Tibial nerve (tissue), 4 donors: ENCODE results near the gene MSI2. TPM values are rescaled to one million over a fixed set of nuclear protein-coding genes. Genes with fewer than 3 reads are reported as not detected.

Source experiments
- DNase-seq, 2 donors: peaks; one replicate each; pipeline ENCODE4 v3.0.0-alpha.2; 2019; ENCODE audit warnings: low spot score in 2 of 2
- H3K27ac ChIP-seq, 4 donors: fragments of 200-600 bp; sonication (generic) in 3 of 4; one replicate each; pipeline ENCODE4 v1.5.1; 2017 to 2019; ENCODE audit warnings: mild to moderate bottlenecking in 1 of 4
- H3K27me3 ChIP-seq, 2 donors: fragments of 200-600 bp; sonication (generic) in 1 of 2; one replicate each; pipeline versions ENCODE4 v1.5.1 to v1.6.0; 2017 to 2019
- H3K36me3 ChIP-seq, 3 donors: fragments of 200-600 bp; sonication (generic); one replicate each; pipeline ENCODE4 v1.5.1; 2018 to 2019
- H3K4me1 ChIP-seq, 4 donors: fragments of 200-600 bp; sonication (generic) in 3 of 4; one replicate each; pipeline ENCODE4 v1.5.1; 2017 to 2019
- H3K4me3 ChIP-seq, 4 donors: fragments of 200-600 bp; sonication (generic) in 3 of 4; one replicate each; pipeline ENCODE4 v1.5.1; 2017 to 2019; ENCODE audit warnings: mild to moderate bottlenecking in 1 of 4, moderate library complexity in 1 of 4
- H3K9me3 ChIP-seq, 4 donors: fragments of 200-600 bp; sonication (generic) in 3 of 4; one replicate each; pipeline ENCODE4 v1.5.1; 2017 to 2019
- CTCF ChIP-seq, 5 experiments: fragments of 200-600 bp in 3 of 5; fragments of 450-650 bp in 2 of 5; sonication (generic) in 3 of 5; IDR thresholded peaks; one replicate each; pipeline ENCODE4 v1.5.1; 2016 to 2019; ENCODE audit warnings: antibody characterized with exemption in 5 of 5, mild to moderate bottlenecking in 3 of 5, moderate library complexity in 2 of 5
- EP300 ChIP-seq, 2 donors: sonication (generic); formaldehyde crosslinking; IDR thresholded peaks; one replicate each; pipeline ENCODE4 v1.6.1; 2017; ENCODE audit warnings: antibody characterized with exemption in 2 of 2, mild to moderate bottlenecking in 1 of 2
- POLR2A ChIP-seq, 2 donors: fragments of 450-650 bp; IDR thresholded peaks; one replicate each; pipeline ENCODE4 v1.6.1; 2017; ENCODE audit warnings: antibody characterized with exemption in 2 of 2, mild to moderate bottlenecking in 2 of 2, moderate library complexity in 2 of 2
- WGBS, 2 donors: methylation state at CpG; one replicate each; pipeline ENCODE4 v1.1.5; 2018; 5-methylcytosine and 5-hydroxymethylcytosine counted together
- total RNA-seq, 4 donors: library from RNA; depleted of rRNA; stranded (reverse); fragments of >200 nt; gene quantifications; one replicate each; pipeline ENCODE4 v1.1.0, GENCODE V29; 2016

MSI2 gene
- total RNA-seq, 4 donors from 2014 or later: 11.5 to 18.3 (median 14.2) TPM

- H3K9me3 ChIP-seq: no peaks in the 10 kb centered on the region
- H3K27me3 ChIP-seq: no peaks in the 10 kb centered on the region
- no peak overlapping the region for H3K27ac ChIP-seq
- H3K4me1 ChIP-seq: peaks cover 0 to 20% (median 15%) of the 10 kb centered on the region in 4 donors
- TF ChIP-seq CTCF (IDR thresholded peaks at IDR 0.05) (no peak), POLR2A (IDR thresholded peaks at IDR 0.05) (no peak)
- H3K4me3 ChIP-seq: no peak overlapping the region
- no peak for DNase-seq
- WGBS, 2 donors: 67 to 69% methylated on average over 11 of the region's 11 CpGs
- no peaks in the 10 kb centered on the region for H3K36me3 ChIP-seq
Measured at GRCh38 chr17:57609125-57609877, 353.0 kb downstream of the MSI2 start.

GRCh38 chr17:57609878-57610270 is 353.6 kb downstream of the MSI2 start:
- no peaks in the 10 kb centered on the region for H3K27me3 ChIP-seq
- peaks cover 0 to 14% (median 13%) of the 10 kb centered on the region in 4 donors for H3K4me1 ChIP-seq
- H3K36me3 ChIP-seq: no peaks in the 10 kb centered on the region
- H3K9me3 ChIP-seq: no peaks in the 10 kb centered on the region
- TF ChIP-seq EP300 (IDR thresholded peaks at IDR 0.05): no peak
- TF ChIP-seq POLR2A (IDR thresholded peaks at IDR 0.05): no peak
- no peak for TF ChIP-seq CTCF (IDR thresholded peaks at IDR 0.05)
- H3K27ac ChIP-seq: no peak overlapping the region
- DNase-seq: no peak
- no peak overlapping the region for H3K4me3 ChIP-seq
- WGBS, 2 donors: 92 to 95% methylated on average over 13 of the region's 13 CpGs

DNA sequence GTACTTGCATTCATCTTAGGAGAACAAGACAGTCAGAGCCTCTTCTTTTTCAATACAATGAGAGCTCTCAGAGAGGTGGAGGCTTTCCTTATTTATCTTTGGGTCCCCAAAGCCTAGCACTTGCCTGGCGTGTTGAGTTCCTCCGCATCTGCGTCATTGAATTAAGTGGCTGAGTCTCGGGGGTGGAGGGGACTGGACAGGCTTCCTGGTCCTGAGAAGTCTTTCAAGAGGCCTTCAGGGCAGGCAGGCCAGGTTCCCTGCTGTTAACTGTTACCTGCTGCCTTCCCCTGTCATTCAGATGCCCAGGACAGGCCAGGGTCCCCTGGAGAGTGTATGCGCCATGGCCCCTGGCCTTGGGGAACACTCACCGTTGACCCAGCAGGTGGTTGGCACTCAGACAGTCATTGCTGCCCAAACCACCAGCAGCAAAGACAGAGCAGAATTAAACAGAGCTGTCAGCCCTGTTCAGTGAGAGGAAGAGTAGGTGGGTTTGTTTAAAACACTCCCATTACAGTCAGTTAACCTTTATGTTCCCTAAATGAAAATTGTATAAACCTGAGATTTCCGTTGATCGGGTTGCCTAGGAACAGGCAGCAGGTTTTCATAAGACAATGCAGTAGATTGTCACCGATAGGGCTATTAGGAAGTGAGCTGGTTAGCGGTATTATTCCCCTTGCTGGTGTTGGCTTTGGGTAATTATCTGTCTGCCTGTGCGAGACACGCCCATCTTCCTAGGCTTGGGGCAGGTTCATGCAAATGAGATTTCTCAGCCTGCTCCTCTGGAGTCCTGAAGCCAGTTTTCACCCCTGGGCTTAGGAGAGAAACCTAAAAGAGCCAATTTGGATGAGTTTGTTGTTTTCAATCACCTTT is 356.1 kb downstream of the MSI2 start:
- Histone ChIP-seq H3K36me3 (peaks cover 0 to 9% (median 0%) of the 10 kb centered on the region in 3 donors), H3K4me1 (no peaks in the 10 kb centered on the region), H3K27ac (no peak overlapping the region), H3K9me3 (peaks cover 0 to 4% (median 2%) of the 10 kb centered on the region in 4 donors), H3K4me3 (no peak overlapping the region), H3K27me3 (no peaks in the 10 kb centered on the region)
- 79 to 85% methylated on average over 7 to 12 of the region's 12 CpGs for WGBS, 2 donors
- TF ChIP-seq CTCF (IDR thresholded peaks at IDR 0.05) (no peak), POLR2A (IDR thresholded peaks at IDR 0.05) (no peak), EP300 (IDR thresholded peaks at IDR 0.05) (no peak)
- no peak for DNase-seq

DNA sequence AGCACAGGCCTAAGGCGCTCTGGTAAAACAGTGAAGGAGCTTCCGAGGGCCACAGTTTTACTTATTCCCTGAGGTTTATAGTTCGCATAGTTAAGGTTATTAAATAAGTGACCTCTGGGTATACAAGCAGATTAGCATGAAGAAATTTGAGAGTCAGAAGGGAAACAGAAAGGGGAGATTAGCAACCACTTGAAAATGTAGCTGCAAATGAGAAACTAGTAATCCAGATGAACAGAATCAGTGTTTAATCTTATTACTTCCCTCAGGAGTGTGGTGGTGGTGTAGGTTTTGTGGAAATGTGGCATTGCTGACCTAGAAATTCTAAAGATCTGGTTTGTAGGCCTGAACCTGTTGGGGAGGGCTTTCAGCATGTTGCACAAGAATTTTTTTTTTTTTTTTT is 358.4 kb downstream of the MSI2 start:
- Histone ChIP-seq H3K27ac (no peak overlapping the region), H3K4me1 (no peaks in the 10 kb centered on the region), H3K36me3 (peaks cover 0 to 9% (median 0%) of the 10 kb centered on the region in 3 donors), H3K9me3 (peaks cover 0 to 4% (median 2%) of the 10 kb centered on the region in 4 donors), H3K27me3 (no peaks in the 10 kb centered on the region), H3K4me3 (no peak overlapping the region)
- DNase-seq: no peak
- 90% methylated on average over 3 of the region's 3 CpGs for WGBS, 2 donors
- TF ChIP-seq CTCF (IDR thresholded peaks at IDR 0.05) (no peak), POLR2A (IDR thresholded peaks at IDR 0.05) (no peak), EP300 (IDR thresholded peaks at IDR 0.05) (no peak)
